ENCODE results near the gene UBE2D3.

- no peak for TF ChIP-seq POLR2AphosphoS5 (IDR thresholded peaks at IDR 0.05; ENCODE audit: borderline replicate concordance, low read depth, low read length)
- TF ChIP-seq EZH2 (IDR thresholded peaks at IDR 0.05) = no peak
- TF ChIP-seq FOXP2 (optimal IDR thresholded peaks at IDR 0.05; ENCODE audit: control extremely low read depth, extremely low read length, insufficient read depth) = no peak
Measured at GRCh38 chr4:102815981-102816380, 11.4 kb downstream of the UBE2D3 start.
